ENCODE measurements around the gene TRIM15.
"Not testable (repeated sequence)": the region's sequence is repeated elsewhere in the genome, so short reads cannot be mapped to it uniquely, and the experiment has no call there.

Gene TRIM15

DNA sequence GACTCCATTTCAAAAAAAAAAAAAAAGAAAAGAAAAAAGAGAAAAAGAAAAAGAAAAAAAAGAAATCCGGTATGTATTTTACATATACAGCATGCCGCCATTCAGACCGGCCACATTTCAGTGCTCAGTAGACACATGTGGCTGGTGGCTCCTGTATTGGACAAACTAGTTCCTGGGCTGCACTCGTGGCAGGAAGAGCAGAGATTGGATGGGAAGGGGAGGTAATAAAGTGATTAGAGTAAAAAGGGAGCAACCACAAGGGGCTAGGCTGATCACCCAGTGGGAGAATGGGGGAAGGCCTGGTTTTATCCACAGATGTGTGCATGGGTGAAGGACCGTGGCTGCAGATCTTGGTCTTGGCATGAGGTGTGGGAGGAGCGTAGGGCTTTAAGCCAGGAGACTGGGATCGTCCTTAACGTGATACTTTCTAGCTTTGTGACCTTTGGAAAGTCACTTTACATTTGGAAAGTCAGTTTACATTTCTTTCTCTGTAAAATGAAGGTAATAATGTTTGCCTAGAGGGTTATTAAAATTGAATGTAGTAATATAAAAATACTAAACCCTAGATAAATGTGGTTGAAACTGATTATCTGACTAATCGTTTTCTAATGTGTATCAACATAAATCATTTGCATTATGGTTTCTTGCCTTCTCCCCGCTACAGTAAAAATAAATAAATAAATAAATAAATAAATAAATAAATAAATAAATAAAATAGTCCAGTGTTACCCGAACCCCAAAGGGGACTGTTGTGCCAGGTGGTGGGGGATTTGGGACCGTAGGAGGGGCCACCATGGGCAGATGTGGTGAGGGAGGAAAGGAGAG, 869 bp upstream of the TRIM15 start:
- TF ChIP-seq, protein P1, sequence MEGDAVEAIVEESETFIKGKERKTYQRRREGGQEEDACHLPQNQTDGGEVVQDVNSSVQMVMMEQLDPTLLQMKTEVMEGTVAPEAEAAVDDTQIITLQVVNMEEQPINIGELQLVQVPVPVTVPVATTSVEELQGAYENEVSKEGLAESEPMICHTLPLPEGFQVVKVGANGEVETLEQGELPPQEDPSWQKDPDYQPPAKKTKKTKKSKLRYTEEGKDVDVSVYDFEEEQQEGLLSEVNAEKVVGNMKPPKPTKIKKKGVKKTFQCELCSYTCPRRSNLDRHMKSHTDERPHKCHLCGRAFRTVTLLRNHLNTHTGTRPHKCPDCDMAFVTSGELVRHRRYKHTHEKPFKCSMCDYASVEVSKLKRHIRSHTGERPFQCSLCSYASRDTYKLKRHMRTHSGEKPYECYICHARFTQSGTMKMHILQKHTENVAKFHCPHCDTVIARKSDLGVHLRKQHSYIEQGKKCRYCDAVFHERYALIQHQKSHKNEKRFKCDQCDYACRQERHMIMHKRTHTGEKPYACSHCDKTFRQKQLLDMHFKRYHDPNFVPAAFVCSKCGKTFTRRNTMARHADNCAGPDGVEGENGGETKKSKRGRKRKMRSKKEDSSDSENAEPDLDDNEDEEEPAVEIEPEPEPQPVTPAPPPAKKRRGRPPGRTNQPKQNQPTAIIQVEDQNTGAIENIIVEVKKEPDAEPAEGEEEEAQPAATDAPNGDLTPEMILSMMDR (IDR thresholded peaks at IDR 0.05; ENCODE audit: low read depth, low read length) = no peak
- no peak overlapping the region for H3K4me3 ChIP-seq (replicated peaks in 1 of 2; ENCODE audit: low read depth in 2 of 2, low read length in 2 of 2)
- DNase-seq (ENCODE audit: low read depth in 2 of 2) = no peak

GRCh38 chr6:30163918-30164654, 740 bp downstream of the TRIM15 start:
- no peak for DNase-seq (ENCODE audit: low read depth in 2 of 2)
- TF ChIP-seq, protein P1 (IDR thresholded peaks at IDR 0.05; ENCODE audit: low read depth, low read length) = no peak
- no peak overlapping the region for H3K4me3 ChIP-seq (replicated peaks in 1 of 2; ENCODE audit: low read depth in 2 of 2, low read length in 2 of 2)

DNA sequence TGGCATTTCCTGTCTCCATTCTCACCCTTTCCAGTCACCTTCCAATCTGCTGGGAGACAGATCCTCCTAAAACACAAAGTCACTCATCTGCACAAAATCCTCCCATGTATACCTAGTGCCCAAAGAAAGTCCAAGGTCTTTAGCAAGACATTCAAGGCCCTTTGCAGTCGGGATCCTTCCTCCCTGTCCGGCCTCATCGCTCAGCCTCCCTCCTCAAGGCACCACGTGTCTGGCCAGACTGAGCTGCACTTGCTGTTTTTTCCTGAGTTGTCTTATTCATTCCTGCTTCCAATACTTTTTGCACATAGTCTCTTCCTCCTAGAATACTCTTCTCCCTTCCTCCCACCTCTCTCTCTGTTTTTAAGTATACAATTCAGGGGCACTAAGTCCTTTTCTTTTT, 1.4 kb downstream of the TRIM15 start:
- TF ChIP-seq, protein P1 (IDR thresholded peaks at IDR 0.05; ENCODE audit: low read depth, low read length) = no peak
- no peak for DNase-seq (ENCODE audit: low read depth in 2 of 2)
- no peak overlapping the region for H3K4me3 ChIP-seq (replicated peaks in 1 of 2; ENCODE audit: low read depth in 2 of 2, low read length in 2 of 2)

- DNase-seq (ENCODE audit: low read depth in 2 of 2); H3K4me3 ChIP-seq (replicated peaks in 1 of 2; ENCODE audit: low read depth in 2 of 2, low read length in 2 of 2): not testable (repeated sequence)
These were observed 1.9 kb downstream of the TRIM15 start for GRCh38 chr6:30165238-30165637.

DNA sequence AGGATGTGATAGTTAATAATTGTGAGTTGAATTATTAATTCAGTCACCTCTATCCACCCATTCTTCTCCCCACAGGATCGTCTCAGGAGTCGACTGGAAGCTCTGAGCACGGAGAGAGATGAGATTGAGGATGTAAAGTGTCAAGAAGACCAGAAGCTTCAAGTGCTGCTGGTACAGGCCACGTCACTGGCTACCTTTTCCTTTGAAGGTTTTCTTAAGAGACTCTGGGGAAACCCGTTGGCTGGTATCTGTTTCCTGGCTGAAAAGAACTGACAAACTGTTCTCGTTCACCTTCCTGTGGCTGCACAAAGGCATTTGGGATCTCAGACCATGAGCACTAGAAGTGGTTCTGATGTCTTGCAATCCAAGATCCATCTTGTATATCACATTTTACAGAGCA, 3.8 kb downstream of the TRIM15 start:
- no peak overlapping the region for H3K4me3 ChIP-seq (replicated peaks in 1 of 2; ENCODE audit: low read depth in 2 of 2, low read length in 2 of 2)
- DNase-seq (ENCODE audit: low read depth in 2 of 2) = no peak
- TF ChIP-seq, protein P1 (IDR thresholded peaks at IDR 0.05; ENCODE audit: low read depth, low read length) = no peak

DNA sequence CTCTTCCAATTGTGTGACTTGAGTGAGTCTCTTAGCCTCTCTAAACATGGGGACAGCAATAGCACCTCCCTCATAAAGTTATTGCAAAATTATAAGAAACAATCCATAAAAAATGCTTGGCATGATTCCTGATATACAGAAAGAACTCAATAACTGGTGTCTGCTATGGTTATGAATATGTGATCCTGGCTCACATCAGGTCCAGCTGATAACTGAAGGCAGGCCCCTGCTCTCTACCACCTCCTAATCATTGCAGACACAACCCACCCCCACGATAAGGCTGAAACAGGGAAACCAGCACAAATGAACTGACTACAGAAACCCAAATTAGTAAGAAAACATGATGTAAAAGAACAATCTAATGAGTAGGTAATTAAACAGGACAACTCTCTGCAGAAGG, 5.4 kb downstream of the TRIM15 start:
- no peak overlapping the region for H3K4me3 ChIP-seq (replicated peaks in 1 of 2; ENCODE audit: low read depth in 2 of 2, low read length in 2 of 2)
- no peak for DNase-seq (ENCODE audit: low read depth in 2 of 2)
- TF ChIP-seq, protein P1 (IDR thresholded peaks at IDR 0.05; ENCODE audit: low read depth, low read length) = no peak

All from cardiac fibroblast (primary cell).